SK-N-SH (cell line): Measurements from ENCODE around the gene ZNG1F.
"Not testable (repeated sequence)": the region's sequence is repeated elsewhere in the genome, so short reads cannot be mapped to it uniquely, and the experiment has no call there.

Source experiments
- ELF1 ChIP-seq: IDR thresholded peaks from 2 replicates; pipeline ENCODE4 v1.4.0; 2012
- FOXM1 ChIP-seq: IDR thresholded peaks from 2 replicates; pipeline ENCODE4 v1.4.0; 2012; ENCODE audit warnings: low read depth, mild to moderate bottlenecking
- RXRA ChIP-seq: IDR thresholded peaks from 2 replicates; pipeline ENCODE4 v1.4.0; 2012; ENCODE audit warnings: low read depth, mild to moderate bottlenecking, borderline replicate concordance
- SIN3A ChIP-seq: IDR thresholded peaks from 2 replicates; pipeline ENCODE4 v1.6.1; 2012; ENCODE audit warnings: low read depth, mild to moderate bottlenecking, low read length, moderate library complexity, borderline replicate concordance
- YY1 ChIP-seq: IDR thresholded peaks from 2 replicates; pipeline ENCODE4 v1.4.0; 2012; ENCODE audit warnings: low read depth, mild to moderate bottlenecking
- TF ChIP-seq, protein P1 (sequence below): IDR thresholded peaks from 2 replicates; pipeline ENCODE4 v1.4.0; 2012; ENCODE audit warnings: low read depth

DNA sequence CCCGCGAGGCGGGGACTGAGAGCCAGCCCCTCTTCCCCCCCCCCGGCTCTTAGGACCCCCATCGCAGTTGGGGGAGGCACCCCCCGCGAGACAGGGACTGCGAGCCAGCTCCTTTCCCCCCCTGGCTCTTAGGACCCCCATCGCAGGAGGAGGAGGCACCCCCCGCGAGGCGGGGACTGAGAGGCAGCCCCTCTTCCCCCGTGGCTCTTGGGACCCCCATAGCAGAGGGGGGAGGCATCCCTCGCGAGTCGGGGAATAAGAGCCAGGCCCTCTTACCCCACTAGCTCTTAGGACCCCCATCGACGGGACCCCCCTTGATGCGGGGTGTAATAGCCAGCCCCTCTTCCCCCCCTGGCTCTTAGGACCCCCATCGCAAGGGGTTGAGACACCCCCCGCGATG, 80.3 kb downstream of the ZNG1F start:
- TF ChIP-seq, protein P1, sequence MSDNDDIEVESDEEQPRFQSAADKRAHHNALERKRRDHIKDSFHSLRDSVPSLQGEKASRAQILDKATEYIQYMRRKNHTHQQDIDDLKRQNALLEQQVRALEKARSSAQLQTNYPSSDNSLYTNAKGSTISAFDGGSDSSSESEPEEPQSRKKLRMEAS = not testable (repeated sequence)
- TF ChIP-seq FOXM1, SIN3A, YY1, RXRA, ELF1: not testable (repeated sequence)
